Colonic mucosa (tissue), 4 donors: Measurements from ENCODE around the gene WWOX. TPM values are rescaled to one million over a fixed set of nuclear protein-coding genes. Genes with fewer than 3 reads are reported as not detected.

Experiments used
- DNase-seq: peaks from one replicate; pipeline ENCODE4 v3.0.0-alpha.2; 2020
- H3K27ac ChIP-seq: fragments of 200-600 bp; one replicate; pipeline ENCODE4 v1.8.0; 2021
- H3K27me3 ChIP-seq: fragments of 200-600 bp; one replicate; pipeline ENCODE4 v1.8.0; 2021
- H3K36me3 ChIP-seq: fragments of 200-600 bp; one replicate; pipeline ENCODE4 v1.8.0; 2021
- H3K4me1 ChIP-seq: fragments of 200-600 bp; one replicate; pipeline ENCODE4 v1.8.0; 2021; ENCODE audit warnings: mild to moderate bottlenecking
- H3K4me3 ChIP-seq: fragments of 200-600 bp; one replicate; pipeline ENCODE4 v1.8.0; 2021
- H3K9ac ChIP-seq, 2 donors: one replicate each; pipeline ENCODE4 v1.7.0; 2013; ENCODE audit warnings: control low read depth in 2 of 2, low read depth in 2 of 2, low read length in 2 of 2
- H3K9me3 ChIP-seq: fragments of 200-600 bp; one replicate; pipeline ENCODE4 v1.8.0; 2021
- intact Hi-C: fragments of 100-400 bp; cut with DNase I; formaldehyde crosslinking; loops from one replicate; pipeline ENCODE4 v1.14.1; 2022
- total RNA-seq, 2 donors: library from RNA; stranded (reverse); fragmentation: NEBNext Ultra II Directional in 1 of 2; extraction: Animal tissue kit (Norgen Biotek cat#: 25700) in 1 of 2; gene quantifications; one replicate each; pipeline ENCODE4 v1.2.1, GENCODE V29; 2021
- TF ChIP-seq, protein P1 (sequence below): fragments of 200-600 bp; IDR thresholded peaks from one replicate; pipeline ENCODE4 v1.8.0; 2022; ENCODE audit warnings: antibody characterized with exemption, mild to moderate bottlenecking
- donor health status: healthy.
- donor health status: DM: no; HTN: no; CAD: no.
- donor health status: DM: no; HTN: no; CAD: no.

Gene WWOX
- total RNA-seq, 2 donors from 2014 or later = 7.2 to 11.0 TPM

GRCh38 chr16:78133919-78134318, 34.5 kb downstream of the WWOX start:
- TF ChIP-seq, protein P1, sequence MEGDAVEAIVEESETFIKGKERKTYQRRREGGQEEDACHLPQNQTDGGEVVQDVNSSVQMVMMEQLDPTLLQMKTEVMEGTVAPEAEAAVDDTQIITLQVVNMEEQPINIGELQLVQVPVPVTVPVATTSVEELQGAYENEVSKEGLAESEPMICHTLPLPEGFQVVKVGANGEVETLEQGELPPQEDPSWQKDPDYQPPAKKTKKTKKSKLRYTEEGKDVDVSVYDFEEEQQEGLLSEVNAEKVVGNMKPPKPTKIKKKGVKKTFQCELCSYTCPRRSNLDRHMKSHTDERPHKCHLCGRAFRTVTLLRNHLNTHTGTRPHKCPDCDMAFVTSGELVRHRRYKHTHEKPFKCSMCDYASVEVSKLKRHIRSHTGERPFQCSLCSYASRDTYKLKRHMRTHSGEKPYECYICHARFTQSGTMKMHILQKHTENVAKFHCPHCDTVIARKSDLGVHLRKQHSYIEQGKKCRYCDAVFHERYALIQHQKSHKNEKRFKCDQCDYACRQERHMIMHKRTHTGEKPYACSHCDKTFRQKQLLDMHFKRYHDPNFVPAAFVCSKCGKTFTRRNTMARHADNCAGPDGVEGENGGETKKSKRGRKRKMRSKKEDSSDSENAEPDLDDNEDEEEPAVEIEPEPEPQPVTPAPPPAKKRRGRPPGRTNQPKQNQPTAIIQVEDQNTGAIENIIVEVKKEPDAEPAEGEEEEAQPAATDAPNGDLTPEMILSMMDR = no peak
- no peaks in the 10 kb centered on the region for H3K4me1 ChIP-seq
- no peak for DNase-seq
- H3K27me3 ChIP-seq = no peaks in the 10 kb centered on the region
- intact Hi-C loops = no loop called here
- H3K9me3 ChIP-seq = no peaks in the 10 kb centered on the region
- H3K9ac ChIP-seq = no peak overlapping the region
- no peak overlapping the region for H3K27ac ChIP-seq
- H3K36me3 ChIP-seq = no peaks in the 10 kb centered on the region
- no peak overlapping the region for H3K4me3 ChIP-seq

DNA sequence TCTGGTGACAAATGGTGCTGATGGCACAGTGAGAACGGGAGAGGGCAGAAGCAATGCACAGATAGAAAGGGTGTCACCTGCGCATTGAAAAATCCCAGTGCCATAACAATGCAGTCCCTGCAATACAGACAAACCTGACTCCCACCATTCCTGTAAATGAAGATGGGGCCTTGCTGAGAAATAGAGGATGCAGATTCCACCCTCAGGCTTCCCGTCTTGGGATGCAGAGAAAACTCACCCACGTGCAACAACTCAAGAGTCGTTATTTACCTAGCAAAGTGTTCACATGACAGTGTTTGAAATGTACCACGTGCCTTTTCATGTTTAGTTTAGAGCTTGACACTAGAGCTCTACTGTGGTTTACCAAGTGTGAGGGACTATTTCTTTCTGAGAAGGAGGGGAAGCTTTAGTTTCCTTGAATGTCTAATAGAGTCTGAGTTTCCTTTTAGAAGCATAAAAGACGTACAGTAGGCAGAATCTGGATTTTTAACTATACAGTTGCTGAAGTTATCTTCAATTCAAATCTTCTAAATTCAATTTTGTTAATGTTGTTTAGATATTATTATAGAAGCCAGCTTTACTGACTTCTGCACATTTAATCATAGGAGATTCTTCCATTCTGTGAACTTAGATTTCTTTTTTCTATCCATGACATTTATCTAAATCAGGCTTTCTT, 35.6 kb downstream of the WWOX start:
- no peaks in the 10 kb centered on the region for H3K27me3 ChIP-seq
- no peak overlapping the region for H3K27ac ChIP-seq
- intact Hi-C loops = no loop called here
- H3K4me1 ChIP-seq = no peaks in the 10 kb centered on the region
- TF ChIP-seq, protein P1 = no peak
- H3K9ac ChIP-seq = no peak overlapping the region
- no peaks in the 10 kb centered on the region for H3K36me3 ChIP-seq
- no peaks in the 10 kb centered on the region for H3K9me3 ChIP-seq
- no peak overlapping the region for H3K4me3 ChIP-seq
- no peak for DNase-seq

DNA sequence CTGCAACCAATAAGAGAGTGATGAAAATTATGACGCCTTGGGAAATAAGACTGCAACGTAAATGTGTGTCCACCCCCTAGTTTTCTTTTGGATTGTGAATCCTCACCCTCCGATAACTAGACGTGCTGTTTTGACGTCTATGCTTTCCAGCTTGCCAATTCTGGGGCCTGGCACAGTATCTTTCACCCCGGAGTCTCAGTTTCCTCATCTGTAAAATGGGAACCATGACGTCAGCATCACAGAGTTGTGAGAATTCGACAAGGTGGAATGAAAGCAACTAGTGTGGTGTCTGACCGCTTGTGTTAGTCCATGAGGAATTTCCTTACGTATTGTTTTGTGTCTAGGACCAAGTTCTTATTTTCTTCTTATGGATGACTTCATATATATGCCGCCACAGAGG, 37.7 kb downstream of the WWOX start:
- no peak overlapping the region for H3K4me3 ChIP-seq
- TF ChIP-seq, protein P1 = no peak

DNA sequence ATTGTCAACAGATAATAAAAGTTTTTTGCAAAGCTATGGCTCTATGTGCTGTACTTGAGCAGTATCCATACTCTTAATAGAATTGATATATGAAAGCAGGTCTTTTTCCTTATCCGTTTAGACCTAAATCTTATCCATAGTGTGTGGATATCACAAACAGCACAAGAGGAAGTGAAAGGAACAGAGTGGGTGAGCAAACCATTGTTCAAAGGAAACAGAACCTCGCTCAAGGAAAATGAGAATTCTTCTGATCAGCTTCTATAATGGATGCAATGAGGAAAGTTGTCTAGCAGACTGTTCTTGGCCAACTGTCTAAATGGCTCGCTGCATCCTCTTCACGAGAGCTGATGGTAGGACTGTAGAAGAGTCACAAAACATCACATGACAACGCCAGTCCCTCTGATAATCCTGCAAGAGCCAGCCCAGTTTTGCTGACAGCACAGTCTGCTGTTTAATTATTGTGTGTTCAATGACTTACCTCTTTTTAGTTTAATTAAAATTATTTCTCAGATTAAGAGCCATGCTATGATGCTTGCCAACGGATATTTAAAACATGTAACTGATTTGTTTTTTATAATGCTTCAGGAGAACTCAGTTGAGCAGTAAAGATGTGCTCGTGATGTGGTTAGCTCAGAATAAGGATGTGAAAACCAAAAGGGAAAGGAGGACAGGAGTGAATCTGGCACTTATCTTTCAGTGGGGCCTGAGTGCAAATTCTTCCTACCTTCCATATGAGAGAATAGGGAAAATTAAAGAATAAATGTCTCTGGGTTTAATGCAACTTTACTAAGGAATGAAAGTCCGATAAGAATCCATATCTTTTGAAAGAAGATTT, 38.5 kb downstream of the WWOX start:
- no peaks in the 10 kb centered on the region for H3K9me3 ChIP-seq
- H3K27me3 ChIP-seq = no peaks in the 10 kb centered on the region
- no peak overlapping the region for H3K4me3 ChIP-seq
- no peaks in the 10 kb centered on the region for H3K36me3 ChIP-seq
- H3K9ac ChIP-seq = no peak overlapping the region
- no peak overlapping the region for H3K27ac ChIP-seq
- intact Hi-C loops = no loop called here
- no peak for DNase-seq
- H3K4me1 ChIP-seq = no peaks in the 10 kb centered on the region
- TF ChIP-seq, protein P1 = no peak

More for the DNA sequence above, 37.7 kb downstream of the WWOX start:
- H3K36me3 ChIP-seq = no peaks in the 10 kb centered on the region
- H3K9ac ChIP-seq = no peak overlapping the region
- intact Hi-C loops = no loop called here
- no peaks in the 10 kb centered on the region for H3K9me3 ChIP-seq
- no peak for DNase-seq
- H3K27ac ChIP-seq = no peak overlapping the region
- H3K4me1 ChIP-seq = no peaks in the 10 kb centered on the region
- no peaks in the 10 kb centered on the region for H3K27me3 ChIP-seq

GRCh38 chr16:78140818-78141466, 41.5 kb downstream of the WWOX start:
- Histone ChIP-seq H3K4me3 (no peak overlapping the region), H3K9me3 (no peaks in the 10 kb centered on the region), H3K4me1 (no peaks in the 10 kb centered on the region), H3K36me3 (no peaks in the 10 kb centered on the region), H3K27ac (no peak overlapping the region), H3K27me3 (no peaks in the 10 kb centered on the region), H3K9ac (no peak overlapping the region)
- TF ChIP-seq, protein P1 = no peak
- intact Hi-C loops = no loop called here
- DNase-seq = no peak
